ENCODE results near the gene ZAR1L. TPM values are rescaled to one million over a fixed set of nuclear protein-coding genes. Genes with fewer than 3 reads are reported as not detected.

ZAR1L gene
- polyA plus RNA-seq, 2 of the 4 experiments (the other 2 are of a cell fraction): not detected

DNA sequence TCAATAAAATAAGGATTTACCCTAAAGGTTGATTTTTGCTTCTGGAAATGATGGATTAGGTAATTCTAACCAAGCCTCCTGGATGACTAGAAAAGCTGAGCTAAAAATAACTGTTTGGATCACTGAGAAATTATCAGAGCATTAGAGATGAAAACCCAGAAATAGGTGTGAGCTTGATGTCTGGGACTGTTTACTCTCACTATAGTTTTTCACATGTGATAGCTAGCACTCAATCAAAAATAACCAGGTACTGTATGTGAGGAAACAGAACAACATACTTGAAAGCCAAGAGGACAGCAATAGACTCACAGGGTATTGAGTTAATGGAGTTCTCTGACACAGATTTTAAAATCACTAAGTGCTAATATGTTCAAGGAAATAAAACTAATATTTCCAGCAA lies 9.5 kb downstream of the ZAR1L start:
- H3K9me3 ChIP-seq: no peaks in the 10 kb centered on the region
- H3K4me3 ChIP-seq: no peak overlapping the region
- H3K4me2 ChIP-seq: no peak overlapping the region
- ChIA-PET POLR2A (no interaction called here), CTCF (interaction anchor here (1.0 to 2.9 kb wide), 2 partner anchors 59 to 396 kb away, joined by 4 to 8 read pairs; no protein-coding TSS in a partner anchor)
- no peak for DNase-seq (ENCODE audit: low read depth in 1 of 2, low spot score in 1 of 2)
- no peak for TF ChIP-seq ZFP36 (IDR thresholded peaks at IDR 0.05; ENCODE audit: borderline replicate concordance, partially characterized antibody)
- no peak for TF ChIP-seq TP53 (CRISPR knock-in tag; IDR thresholded peaks at IDR 0.05)
- TF ChIP-seq EP300 (IDR thresholded peaks at IDR 0.05): no peak
- H3K4me1 ChIP-seq: no peaks in the 10 kb centered on the region
- H3K27ac ChIP-seq: no peak overlapping the region
- no peak for ATAC-seq
- FAIRE-seq: no peak

DNA sequence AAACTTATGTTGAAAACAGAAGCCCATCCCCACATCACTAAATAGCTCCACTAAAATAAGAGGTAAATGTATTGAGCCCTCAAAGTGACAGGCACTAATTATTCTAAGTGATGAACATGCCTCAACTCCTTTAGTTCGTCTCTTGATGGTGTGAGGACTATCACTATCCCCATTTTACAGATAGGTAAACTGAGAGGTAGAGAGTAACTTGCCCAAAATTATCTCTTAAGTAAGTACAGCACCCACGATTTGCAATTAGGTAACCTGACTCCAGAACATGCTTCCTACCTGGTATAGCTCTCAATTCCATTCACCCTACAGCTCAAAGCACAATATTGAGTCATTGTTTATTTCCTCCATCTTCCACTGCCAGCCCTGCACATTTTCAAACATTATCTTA lies 12.7 kb downstream of the ZAR1L start:
- no peak overlapping the region for H3K27ac ChIP-seq
- CTCF ChIA-PET: interaction anchor here (1.1 kb wide), 1 partner anchor 9 kb away, joined by 4 read pairs; no protein-coding TSS in a partner anchor
- H3K4me3 ChIP-seq: no peak overlapping the region
- H3K9me3 ChIP-seq: no peaks in the 10 kb centered on the region
- FAIRE-seq (no peak), ATAC-seq (no peak), DNase-seq (ENCODE audit: low read depth in 1 of 2, low spot score in 1 of 2) (no peak)
- H3K4me1 ChIP-seq: no peaks in the 10 kb centered on the region
- TF ChIP-seq TFCP2L1 (CRISPR knock-in tag; IDR thresholded peaks at IDR 0.05): no peak
- TF ChIP-seq, protein P1, sequence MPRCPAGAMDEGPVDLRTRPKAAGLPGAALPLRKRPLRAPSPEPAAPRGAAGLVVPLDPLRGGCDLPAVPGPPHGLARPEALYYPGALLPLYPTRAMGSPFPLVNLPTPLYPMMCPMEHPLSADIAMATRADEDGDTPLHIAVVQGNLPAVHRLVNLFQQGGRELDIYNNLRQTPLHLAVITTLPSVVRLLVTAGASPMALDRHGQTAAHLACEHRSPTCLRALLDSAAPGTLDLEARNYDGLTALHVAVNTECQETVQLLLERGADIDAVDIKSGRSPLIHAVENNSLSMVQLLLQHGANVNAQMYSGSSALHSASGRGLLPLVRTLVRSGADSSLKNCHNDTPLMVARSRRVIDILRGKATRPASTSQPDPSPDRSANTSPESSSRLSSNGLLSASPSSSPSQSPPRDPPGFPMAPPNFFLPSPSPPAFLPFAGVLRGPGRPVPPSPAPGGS (IDR thresholded peaks at IDR 0.05): no peak
- TF ChIP-seq RCOR1 (IDR thresholded peaks at IDR 0.05; ENCODE audit: low read depth, low read length): no peak
- TF ChIP-seq, protein P2, sequence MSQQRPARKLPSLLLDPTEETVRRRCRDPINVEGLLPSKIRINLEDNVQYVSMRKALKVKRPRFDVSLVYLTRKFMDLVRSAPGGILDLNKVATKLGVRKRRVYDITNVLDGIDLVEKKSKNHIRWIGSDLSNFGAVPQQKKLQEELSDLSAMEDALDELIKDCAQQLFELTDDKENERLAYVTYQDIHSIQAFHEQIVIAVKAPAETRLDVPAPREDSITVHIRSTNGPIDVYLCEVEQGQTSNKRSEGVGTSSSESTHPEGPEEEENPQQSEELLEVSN (IDR thresholded peaks at IDR 0.05; ENCODE audit: borderline replicate concordance, low read depth): no peak
- TF ChIP-seq HEYL (CRISPR knock-in tag; IDR thresholded peaks at IDR 0.05): no peak
- TF ChIP-seq CBX2 (IDR thresholded peaks at IDR 0.05; ENCODE audit: borderline replicate concordance, low read depth): no peak
- TF ChIP-seq, protein P3, sequence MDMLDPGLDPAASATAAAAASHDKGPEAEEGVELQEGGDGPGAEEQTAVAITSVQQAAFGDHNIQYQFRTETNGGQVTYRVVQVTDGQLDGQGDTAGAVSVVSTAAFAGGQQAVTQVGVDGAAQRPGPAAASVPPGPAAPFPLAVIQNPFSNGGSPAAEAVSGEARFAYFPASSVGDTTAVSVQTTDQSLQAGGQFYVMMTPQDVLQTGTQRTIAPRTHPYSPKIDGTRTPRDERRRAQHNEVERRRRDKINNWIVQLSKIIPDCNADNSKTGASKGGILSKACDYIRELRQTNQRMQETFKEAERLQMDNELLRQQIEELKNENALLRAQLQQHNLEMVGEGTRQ (IDR thresholded peaks at IDR 0.05): no peak
- H3K4me2 ChIP-seq: no peak overlapping the region
- WGBS (ENCODE audit: missing lambda C conversion rate): 3% methylated on average over 2 of the region's 2 CpGs
- POLR2A ChIA-PET: no interaction called here

DNA sequence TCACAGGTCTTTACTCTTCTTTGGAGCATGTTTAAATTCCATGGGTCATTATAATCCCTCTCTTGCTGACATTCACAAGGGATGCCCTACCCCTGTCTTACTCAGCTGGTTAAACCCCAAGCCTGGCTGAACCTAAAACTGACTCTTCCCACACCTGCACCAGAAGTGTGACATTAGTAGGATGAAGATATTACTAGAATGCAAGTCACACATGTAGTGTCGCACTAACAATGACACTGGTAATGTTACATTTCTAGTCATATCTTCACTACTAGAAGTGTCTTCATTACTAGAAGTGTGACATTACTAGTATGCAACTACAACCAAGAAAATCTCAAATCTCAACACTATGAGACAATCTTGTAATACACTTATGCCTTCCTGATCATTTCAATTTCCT lies 14.2 kb downstream of the ZAR1L start:
- no peak overlapping the region for H3K27ac ChIP-seq
- DNase-seq (ENCODE audit: low read depth in 1 of 2, low spot score in 1 of 2) (no peak), ATAC-seq (no peak), FAIRE-seq (no peak)
- H3K9me3 ChIP-seq: no peaks in the 10 kb centered on the region
- no peak overlapping the region for H3K4me2 ChIP-seq
- H3K4me3 ChIP-seq: no peak overlapping the region
- WGBS (ENCODE audit: missing lambda C conversion rate): 100% methylated on average over 1 of the region's 1 CpG
- H3K4me1 ChIP-seq: no peaks in the 10 kb centered on the region
- POLR2A ChIA-PET: no interaction called here
- CTCF ChIA-PET: interaction anchor here (0.6 kb wide), 1 partner anchor 108 kb away, joined by 3 read pairs; no protein-coding TSS in a partner anchor
- no peak for TF ChIP-seq MYC (IDR thresholded peaks at IDR 0.05; ENCODE audit: borderline replicate concordance, low read length)
- TF ChIP-seq NFE2L2 (conservative IDR thresholded peaks at IDR 0.05; ENCODE audit: low read length): no peak
- TF ChIP-seq, protein P4, sequence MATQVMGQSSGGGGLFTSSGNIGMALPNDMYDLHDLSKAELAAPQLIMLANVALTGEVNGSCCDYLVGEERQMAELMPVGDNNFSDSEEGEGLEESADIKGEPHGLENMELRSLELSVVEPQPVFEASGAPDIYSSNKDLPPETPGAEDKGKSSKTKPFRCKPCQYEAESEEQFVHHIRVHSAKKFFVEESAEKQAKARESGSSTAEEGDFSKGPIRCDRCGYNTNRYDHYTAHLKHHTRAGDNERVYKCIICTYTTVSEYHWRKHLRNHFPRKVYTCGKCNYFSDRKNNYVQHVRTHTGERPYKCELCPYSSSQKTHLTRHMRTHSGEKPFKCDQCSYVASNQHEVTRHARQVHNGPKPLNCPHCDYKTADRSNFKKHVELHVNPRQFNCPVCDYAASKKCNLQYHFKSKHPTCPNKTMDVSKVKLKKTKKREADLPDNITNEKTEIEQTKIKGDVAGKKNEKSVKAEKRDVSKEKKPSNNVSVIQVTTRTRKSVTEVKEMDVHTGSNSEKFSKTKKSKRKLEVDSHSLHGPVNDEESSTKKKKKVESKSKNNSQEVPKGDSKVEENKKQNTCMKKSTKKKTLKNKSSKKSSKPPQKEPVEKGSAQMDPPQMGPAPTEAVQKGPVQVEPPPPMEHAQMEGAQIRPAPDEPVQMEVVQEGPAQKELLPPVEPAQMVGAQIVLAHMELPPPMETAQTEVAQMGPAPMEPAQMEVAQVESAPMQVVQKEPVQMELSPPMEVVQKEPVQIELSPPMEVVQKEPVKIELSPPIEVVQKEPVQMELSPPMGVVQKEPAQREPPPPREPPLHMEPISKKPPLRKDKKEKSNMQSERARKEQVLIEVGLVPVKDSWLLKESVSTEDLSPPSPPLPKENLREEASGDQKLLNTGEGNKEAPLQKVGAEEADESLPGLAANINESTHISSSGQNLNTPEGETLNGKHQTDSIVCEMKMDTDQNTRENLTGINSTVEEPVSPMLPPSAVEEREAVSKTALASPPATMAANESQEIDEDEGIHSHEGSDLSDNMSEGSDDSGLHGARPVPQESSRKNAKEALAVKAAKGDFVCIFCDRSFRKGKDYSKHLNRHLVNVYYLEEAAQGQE (IDR thresholded peaks at IDR 0.05): no peak
- TF ChIP-seq KDM5A (IDR thresholded peaks at IDR 0.05): no peak
- TF ChIP-seq CEBPB (IDR thresholded peaks at IDR 0.05): no peak
- TF ChIP-seq HDAC2 (IDR thresholded peaks at IDR 0.05): no peak
- TF ChIP-seq BHLHE40 (IDR thresholded peaks at IDR 0.05; ENCODE audit: low read depth, low read length): no peak
- no peak for TF ChIP-seq RCOR1 (IDR thresholded peaks at IDR 0.05; ENCODE audit: low read depth, low read length)
- TF ChIP-seq, protein P5, sequence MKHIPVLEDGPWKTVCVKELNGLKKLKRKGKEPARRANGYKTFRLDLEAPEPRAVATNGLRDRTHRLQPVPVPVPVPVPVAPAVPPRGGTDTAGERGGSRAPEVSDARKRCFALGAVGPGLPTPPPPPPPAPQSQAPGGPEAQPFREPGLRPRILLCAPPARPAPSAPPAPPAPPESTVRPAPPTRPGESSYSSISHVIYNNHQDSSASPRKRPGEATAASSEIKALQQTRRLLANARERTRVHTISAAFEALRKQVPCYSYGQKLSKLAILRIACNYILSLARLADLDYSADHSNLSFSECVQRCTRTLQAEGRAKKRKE (CRISPR knock-in tag; IDR thresholded peaks at IDR 0.05; ENCODE audit: low read depth): no peak
- no peak for TF ChIP-seq PHF8 (IDR thresholded peaks at IDR 0.05; ENCODE audit: borderline replicate concordance, low read depth)
- no peak for TF ChIP-seq ZNF302 (CRISPR knock-in tag; IDR thresholded peaks at IDR 0.05)
- no peak for TF ChIP-seq MAFK (IDR thresholded peaks at IDR 0.05; ENCODE audit: partially characterized antibody)
- TF ChIP-seq, protein P1 (IDR thresholded peaks at IDR 0.05): no peak
- no peak for TF ChIP-seq EHF (CRISPR knock-in tag; IDR thresholded peaks at IDR 0.05)
- TF ChIP-seq, protein P6, sequence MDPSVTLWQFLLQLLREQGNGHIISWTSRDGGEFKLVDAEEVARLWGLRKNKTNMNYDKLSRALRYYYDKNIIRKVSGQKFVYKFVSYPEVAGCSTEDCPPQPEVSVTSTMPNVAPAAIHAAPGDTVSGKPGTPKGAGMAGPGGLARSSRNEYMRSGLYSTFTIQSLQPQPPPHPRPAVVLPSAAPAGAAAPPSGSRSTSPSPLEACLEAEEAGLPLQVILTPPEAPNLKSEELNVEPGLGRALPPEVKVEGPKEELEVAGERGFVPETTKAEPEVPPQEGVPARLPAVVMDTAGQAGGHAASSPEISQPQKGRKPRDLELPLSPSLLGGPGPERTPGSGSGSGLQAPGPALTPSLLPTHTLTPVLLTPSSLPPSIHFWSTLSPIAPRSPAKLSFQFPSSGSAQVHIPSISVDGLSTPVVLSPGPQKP (IDR thresholded peaks at IDR 0.05; ENCODE audit: low read depth, low read length): no peak
- TF ChIP-seq, protein P7, sequence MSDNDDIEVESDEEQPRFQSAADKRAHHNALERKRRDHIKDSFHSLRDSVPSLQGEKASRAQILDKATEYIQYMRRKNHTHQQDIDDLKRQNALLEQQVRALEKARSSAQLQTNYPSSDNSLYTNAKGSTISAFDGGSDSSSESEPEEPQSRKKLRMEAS (IDR thresholded peaks at IDR 0.05): no peak
- TF ChIP-seq HOXB5 (CRISPR knock-in tag; IDR thresholded peaks at IDR 0.05): no peak

Data from A549 (cell line).